ENCODE results near the gene PALLD. TPM values are rescaled to one million over a fixed set of nuclear protein-coding genes. Genes with fewer than 3 reads are reported as not detected.

PALLD gene
- total RNA-seq, 1 donor from 2014 or later, result 16.4 TPM

DNA sequence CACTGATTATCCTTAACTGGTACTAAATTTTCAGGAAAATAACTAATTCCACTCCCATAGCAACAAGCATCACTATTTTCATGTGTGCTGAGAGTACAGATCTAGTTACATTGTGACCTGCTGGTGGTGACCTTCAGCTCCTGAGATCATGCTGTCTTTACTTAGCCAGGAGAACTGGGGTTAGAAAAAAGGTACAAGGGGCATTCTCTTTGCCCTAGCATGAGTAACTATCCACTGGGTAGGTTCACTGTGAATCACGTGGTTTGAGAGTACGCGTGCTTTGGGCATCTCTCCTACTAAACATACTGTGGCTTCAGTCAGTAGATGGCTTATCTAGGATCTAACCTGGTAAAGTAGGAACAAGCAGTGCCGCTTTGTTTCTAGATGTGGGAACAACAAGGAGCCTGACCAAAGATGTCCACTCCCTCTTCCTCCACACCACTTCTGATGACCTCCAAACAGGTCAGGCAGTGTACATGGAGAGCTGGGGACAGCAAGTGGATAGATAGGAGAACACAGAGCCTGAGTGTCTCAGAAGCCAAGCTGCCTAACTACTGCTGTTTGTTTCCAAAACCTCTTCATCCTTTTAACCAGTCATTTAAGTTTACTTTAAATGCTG lies 423.0 kb downstream of the PALLD start:
- Mint-ChIP-seq H3K36me3 (ENCODE audit: low read depth, unreplicated experiment) (no peaks in the 10 kb centered on the region), H3K4me1 (ENCODE audit: unreplicated experiment) (no peaks in the 10 kb centered on the region), H3K4me3 (ENCODE audit: unreplicated experiment) (no peak overlapping the region), H3K9me3 (ENCODE audit: unreplicated experiment) (no peaks in the 10 kb centered on the region), H3K27ac (ENCODE audit: unreplicated experiment) (no peak overlapping the region), H3K27me3 (ENCODE audit: unreplicated experiment) (no peaks in the 10 kb centered on the region)
- TF ChIP-seq, protein P1, sequence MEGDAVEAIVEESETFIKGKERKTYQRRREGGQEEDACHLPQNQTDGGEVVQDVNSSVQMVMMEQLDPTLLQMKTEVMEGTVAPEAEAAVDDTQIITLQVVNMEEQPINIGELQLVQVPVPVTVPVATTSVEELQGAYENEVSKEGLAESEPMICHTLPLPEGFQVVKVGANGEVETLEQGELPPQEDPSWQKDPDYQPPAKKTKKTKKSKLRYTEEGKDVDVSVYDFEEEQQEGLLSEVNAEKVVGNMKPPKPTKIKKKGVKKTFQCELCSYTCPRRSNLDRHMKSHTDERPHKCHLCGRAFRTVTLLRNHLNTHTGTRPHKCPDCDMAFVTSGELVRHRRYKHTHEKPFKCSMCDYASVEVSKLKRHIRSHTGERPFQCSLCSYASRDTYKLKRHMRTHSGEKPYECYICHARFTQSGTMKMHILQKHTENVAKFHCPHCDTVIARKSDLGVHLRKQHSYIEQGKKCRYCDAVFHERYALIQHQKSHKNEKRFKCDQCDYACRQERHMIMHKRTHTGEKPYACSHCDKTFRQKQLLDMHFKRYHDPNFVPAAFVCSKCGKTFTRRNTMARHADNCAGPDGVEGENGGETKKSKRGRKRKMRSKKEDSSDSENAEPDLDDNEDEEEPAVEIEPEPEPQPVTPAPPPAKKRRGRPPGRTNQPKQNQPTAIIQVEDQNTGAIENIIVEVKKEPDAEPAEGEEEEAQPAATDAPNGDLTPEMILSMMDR (IDR thresholded peaks at IDR 0.05; ENCODE audit: unreplicated experiment), result no peak
- DNase-seq (ENCODE audit: low spot score), result no peak

DNA sequence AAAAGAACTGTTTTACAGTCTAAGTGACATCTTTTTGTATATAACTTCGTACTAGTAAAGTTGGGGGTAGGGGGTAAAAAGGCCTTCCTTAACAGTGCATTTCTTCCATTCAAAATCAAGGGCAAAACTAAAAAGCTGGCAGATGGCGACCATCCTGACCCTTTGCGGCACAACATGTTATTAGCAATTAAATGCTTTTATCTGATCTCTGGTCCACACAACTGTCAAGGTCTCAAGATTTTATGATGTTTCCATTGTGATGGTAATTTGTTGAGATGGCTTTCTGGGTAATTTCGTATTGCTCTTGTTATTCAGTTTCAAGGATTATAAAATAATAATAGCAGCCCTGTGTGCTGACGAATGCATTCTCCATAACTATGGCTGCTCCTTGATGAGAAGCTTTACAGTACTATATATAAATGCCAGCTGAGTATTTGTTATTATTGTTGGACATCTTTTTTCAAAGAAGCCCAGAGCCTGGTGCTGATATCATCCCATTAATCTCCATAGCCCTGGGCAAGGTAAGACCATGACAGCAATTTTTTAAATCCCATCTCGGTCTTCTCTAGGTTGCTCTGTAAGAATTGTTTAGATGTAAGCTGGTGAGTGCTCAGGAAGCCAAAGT lies 423.7 kb downstream of the PALLD start:
- Mint-ChIP-seq H3K27me3 (ENCODE audit: unreplicated experiment) (no peaks in the 10 kb centered on the region), H3K36me3 (ENCODE audit: low read depth, unreplicated experiment) (peaks cover 3% of the 10 kb centered on the region), H3K4me1 (ENCODE audit: unreplicated experiment) (no peaks in the 10 kb centered on the region), H3K27ac (ENCODE audit: unreplicated experiment) (no peak overlapping the region), H3K9me3 (ENCODE audit: unreplicated experiment) (no peaks in the 10 kb centered on the region), H3K4me3 (ENCODE audit: unreplicated experiment) (no peak overlapping the region)
- no peak for DNase-seq (ENCODE audit: low spot score)
- TF ChIP-seq, protein P1 (IDR thresholded peaks at IDR 0.05; ENCODE audit: unreplicated experiment), result no peak

DNA sequence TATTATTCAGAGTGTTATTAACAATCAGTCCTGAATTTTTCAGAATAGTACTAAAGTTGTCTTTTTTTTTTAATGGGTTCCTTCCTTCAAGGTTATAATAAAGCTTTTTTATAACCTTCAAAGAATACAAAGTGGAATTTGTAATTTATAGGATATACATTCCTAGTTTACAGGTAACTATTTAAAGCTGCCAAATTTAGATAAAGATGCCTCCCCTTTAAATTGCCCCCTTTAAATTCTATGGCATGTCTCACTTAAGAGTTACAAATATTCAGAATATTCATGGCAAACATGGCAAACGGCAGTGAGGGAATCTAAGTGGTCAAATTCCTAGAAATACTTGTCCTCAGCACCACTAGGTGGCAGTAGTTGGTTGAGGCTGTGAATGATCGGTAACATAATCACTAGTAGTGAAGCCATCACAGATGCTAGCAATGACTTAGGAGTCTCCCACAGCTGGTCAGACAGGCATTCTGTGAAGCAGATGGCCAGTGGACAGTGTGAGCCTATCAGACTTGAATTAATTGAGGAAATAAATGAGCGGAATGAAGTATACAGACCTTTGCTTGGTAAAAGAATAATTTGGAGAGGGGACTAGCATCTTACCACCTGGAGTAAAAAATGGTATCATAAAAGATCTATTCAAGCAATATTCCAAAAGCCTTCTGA lies 426.8 kb downstream of the PALLD start:
- DNase-seq (ENCODE audit: low spot score), result peak; percentile 58
- H3K9me3 Mint-ChIP-seq (ENCODE audit: unreplicated experiment), result no peaks in the 10 kb centered on the region
- H3K4me1 Mint-ChIP-seq (ENCODE audit: unreplicated experiment), result no peaks in the 10 kb centered on the region
- H3K36me3 Mint-ChIP-seq (ENCODE audit: low read depth, unreplicated experiment), result peaks cover 3% of the 10 kb centered on the region
- H3K27ac Mint-ChIP-seq (ENCODE audit: unreplicated experiment), result no peak overlapping the region
- H3K4me3 Mint-ChIP-seq (ENCODE audit: unreplicated experiment), result no peak overlapping the region
- no peaks in the 10 kb centered on the region for H3K27me3 Mint-ChIP-seq (ENCODE audit: unreplicated experiment)
- TF ChIP-seq, protein P1 (IDR thresholded peaks at IDR 0.05; ENCODE audit: unreplicated experiment), result peak; percentile 74

DNA sequence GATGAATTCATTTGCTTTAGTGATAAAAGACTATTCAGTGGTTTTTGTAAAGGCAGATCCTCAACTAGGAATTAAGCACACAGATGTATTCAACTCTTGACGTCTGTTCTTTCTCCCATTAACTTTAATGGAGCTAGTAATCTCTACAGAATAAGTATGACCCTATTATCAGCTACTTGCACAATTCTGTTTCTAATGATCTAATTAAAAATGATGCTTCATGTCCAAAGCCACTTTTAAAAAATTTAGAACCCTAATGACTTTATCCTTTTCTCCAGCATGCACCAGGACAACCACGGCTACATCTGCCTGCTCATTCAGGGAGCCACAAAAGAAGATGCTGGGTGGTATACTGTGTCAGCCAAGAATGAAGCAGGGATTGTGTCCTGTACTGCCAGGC lies 427.8 kb downstream of the PALLD start:
- no peaks in the 10 kb centered on the region for H3K4me1 Mint-ChIP-seq (ENCODE audit: unreplicated experiment)
- H3K27me3 Mint-ChIP-seq (ENCODE audit: unreplicated experiment), result no peaks in the 10 kb centered on the region
- H3K27ac Mint-ChIP-seq (ENCODE audit: unreplicated experiment), result no peak overlapping the region
- no peak for DNase-seq (ENCODE audit: low spot score)
- H3K4me3 Mint-ChIP-seq (ENCODE audit: unreplicated experiment), result no peak overlapping the region
- H3K9me3 Mint-ChIP-seq (ENCODE audit: unreplicated experiment), result no peaks in the 10 kb centered on the region
- H3K36me3 Mint-ChIP-seq (ENCODE audit: low read depth, unreplicated experiment), result peaks cover 3% of the 10 kb centered on the region
- TF ChIP-seq, protein P1 (IDR thresholded peaks at IDR 0.05; ENCODE audit: unreplicated experiment), result no peak
